GM21737 (cell line): Measurements from ENCODE around the gene KLHDC9.
"Not testable (repeated sequence)": the region's sequence is repeated elsewhere in the genome, so short reads cannot be mapped to it uniquely, and the experiment has no call there.

Source experiments
- ATAC-seq: cut with Tn5 transposase; IDR thresholded peaks from one replicate; pipeline ENCODE4 v1.9.1; 2021; ENCODE audit warnings: mild to moderate bottlenecking, moderate library complexity; ENCODE audit not compliant: unreplicated experiment

The KLHDC9 gene

DNA sequence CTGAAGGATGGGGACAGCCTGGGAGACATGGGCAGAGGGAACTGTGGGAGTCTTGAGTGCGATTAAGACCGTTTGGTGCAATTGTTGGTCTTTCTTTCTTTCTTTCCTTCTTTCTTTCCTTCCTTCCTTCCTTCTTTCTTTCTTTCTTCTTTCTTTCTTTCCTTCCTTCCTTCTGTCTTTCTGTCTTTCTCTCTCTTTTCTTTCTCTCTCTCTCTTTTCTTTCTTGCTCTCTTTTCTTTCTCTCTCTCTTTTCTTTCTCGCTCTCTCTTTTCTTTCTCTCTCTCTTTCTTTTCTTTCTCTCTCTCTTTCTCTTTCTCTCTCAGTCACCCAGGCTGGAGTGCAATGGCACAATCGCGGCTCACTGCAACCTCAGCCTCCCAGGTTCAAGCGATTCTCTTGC is 2.9 kb upstream of the KLHDC9 start:
- no peak for ATAC-seq

DNA sequence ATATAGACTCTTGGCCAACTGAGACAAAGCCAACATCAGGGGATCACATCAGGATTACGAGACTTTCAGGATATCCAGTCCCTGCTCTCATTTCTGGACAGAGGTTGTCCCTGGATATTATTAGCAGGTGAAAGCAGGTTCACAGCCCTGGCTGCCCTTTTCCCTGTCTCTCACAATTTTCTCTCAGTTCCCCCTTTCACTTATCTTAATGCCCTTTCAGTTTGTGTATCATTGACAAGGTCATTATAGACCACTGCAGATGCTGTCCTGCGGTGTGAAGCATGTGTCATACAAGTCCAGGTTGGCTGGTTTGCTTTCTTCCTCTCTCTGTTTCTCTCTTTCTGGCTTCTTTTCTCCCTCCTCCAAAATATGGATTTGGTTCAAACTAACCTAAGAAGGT is 2.1 kb upstream of the KLHDC9 start:
- peak; percentile 25 for ATAC-seq

DNA sequence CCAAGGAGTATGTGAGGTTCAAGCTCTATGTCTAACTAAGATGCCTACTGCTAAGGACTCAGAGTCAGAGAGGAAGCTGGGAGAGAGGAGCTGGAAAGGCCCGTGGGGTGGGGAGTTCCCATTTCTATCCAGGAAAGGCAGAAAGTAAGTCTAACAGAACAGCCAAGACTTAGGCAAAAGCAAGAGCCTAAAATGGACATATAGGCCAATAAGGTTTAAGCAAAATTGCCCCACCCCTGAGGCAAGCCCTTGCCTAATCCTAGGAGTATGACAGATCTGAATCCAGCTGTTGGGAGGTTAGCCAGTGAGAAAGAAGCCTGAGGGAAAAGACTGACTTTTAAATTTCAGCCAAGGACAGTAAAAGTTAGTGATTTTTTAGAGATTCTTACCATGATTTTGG is 1.6 kb upstream of the KLHDC9 start:
- ATAC-seq, result no peak

DNA sequence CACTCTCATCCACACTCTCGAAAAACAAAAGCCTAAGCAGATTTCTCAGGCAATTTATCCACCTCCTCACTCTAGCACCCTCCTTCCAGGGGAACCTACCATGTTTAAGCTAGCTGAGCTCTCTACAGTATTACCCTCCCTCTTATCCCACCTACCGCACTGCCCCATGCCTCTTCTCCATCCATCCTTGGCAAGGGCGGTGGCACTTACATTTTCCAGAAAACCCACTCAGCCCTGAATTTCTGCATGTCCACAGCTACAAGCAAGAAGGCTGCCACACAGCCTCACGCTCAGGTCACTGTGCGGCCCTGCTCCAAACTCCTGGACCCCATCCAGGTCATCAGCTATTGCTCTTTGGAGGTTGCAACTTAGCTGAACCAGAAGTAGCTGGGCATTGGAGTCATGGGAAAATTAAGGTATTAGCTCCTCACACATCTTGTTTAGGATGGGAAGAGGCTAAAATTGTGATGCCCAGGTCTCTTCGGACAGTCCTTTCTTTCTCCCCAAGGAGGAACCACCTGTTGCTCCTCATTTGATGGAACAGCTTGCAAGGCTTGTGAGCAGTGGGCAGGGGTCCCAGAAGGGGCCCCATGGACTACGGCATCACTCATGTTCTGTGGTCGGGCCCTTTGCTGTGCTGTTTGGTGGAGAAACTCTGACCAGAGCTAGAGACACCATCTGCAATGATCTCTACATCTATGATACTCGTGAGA is 1.1 kb downstream of the KLHDC9 start:
- ATAC-seq, result no peak

DNA sequence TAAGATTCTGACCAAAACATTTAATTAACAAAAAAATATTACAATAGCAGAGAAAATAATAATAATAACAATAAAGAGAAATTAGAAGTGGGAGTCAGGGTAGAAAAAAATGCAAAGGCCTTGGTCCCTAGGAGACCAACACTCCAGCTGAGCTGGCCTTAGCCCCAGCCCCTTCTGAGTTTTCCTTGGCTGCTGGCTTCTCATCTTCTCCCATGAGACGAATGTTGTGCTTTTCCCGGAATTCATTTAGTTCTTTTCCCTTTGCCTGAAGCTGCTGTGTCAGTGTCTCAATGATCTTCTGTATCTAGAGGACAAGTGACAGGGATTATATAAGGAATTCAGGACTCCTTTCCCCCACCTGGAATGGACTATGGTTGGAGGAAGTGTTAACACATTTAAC is 2.4 kb downstream of the KLHDC9 start:
- ATAC-seq, result no peak

DNA sequence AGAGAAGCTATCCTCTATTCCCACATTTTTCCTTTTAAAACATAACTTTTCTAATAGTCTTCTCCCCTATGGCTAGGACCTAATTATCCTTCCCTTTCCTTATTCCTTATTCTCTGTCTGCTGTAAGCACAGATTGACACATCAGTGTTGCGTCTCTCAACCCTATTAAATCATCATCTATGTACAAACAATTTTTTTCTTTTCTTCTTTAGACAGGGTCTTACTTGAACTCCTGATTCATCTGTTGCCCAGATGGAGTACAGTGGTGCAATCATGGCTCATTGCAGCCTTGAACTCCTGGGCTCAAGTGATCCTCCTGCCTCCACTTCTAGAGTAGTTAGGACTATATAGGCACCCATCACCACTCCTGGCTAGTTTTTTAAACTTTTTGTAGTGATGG is 8.3 kb downstream of the KLHDC9 start:
- ATAC-seq, result no peak

DNA sequence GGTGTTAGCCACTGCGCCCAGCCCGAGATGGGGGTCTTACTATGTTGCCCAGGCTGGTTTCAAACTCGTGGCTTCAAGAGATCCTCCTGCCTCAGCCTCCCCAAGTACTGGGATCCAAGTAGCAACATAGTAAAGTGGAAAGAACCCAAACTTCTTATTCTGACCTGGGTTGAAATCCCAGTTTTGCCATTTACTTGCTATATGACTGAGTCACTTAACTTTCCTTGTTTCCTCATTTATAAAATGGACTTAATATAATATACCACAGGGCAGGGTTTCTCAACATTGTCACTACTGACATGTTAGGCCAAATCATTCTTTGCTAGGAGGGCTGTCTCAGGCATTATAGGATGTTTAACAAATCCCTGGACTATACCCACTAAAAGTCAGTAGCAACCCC is 13.0 kb downstream of the KLHDC9 start:
- ATAC-seq, result no peak

DNA sequence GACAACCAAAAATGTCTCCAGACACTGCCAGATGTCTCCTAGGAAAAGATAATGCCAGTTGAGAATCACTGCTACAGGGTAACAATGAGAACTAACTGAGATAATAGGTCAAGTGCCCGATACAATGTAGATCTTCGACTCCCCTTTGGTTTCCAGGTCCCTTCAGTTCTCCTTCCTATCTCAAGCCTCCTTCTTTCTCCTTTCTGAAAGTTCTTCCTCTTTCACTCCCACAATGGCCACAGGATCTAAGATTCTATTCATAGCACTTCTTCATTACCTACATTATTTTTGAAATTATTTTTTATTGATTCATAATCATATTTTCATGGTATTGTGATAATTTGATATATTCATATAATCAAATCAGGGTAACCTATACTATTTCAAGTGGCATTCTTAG is 13.4 kb downstream of the KLHDC9 start:
- no peak for ATAC-seq

DNA sequence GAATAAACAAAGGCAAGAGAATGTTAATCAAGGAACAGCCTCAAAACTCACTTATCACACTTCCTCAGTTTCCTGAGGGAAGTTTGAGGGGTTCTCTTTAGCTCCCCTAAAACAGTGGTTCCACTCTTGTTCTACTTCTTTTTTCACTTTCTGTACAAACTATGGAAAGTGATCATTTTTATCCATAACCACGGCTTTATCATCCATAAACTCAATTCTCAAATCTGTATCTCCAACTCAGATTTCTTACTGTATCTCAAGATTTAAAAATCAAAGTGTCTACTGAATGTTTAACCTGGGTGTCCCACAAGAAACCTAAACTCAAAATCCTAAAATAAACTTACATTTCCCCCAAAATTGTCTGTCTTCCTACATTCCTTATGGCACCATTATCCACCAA is 15.8 kb downstream of the KLHDC9 start:
- ATAC-seq, result no peak

DNA sequence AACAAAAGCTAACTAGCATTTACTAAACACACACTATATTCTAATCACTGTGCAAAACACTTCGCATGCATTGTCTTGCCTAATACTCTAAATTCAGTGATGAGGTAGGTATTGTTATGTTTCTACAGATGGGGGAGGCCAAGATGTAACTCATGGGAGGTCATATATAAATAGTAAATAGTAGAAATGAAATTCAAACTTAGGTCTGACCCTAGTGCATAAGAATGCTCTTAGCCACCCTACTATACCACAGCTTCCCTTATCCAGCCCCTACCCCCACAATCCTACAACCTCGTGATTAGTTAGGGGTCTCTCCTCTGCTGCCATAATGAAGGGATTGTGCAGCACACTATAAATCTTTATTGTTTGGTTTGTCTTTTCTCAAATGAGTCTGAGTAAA is 16.4 kb downstream of the KLHDC9 start:
- no peak for ATAC-seq

DNA sequence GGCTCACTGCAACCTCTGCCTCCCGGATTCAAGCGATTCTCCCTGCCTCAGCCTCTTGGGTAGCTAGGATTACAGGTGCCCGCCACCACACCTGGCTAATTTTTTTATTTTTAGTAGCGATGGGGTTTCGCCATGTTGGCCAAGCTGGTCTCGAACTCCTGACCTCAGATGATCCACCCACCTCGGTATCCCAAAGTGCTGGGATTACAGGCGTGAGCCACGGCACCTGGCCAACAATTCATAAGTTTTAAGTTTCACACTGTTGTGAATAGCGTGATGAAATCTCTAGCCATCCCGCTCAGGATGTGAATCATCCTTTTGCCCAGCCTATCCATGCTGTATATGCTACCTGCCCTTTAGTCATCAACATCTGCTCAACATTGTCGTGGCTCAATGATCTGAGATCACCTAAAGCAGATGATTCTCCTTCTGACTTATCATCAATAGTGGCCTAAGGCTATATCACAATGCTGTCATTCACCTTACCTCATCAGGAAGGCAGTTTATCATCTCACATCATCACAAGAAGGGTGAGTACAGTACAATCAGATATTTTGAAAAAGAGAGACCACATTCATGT is 17.1 kb downstream of the KLHDC9 start:
- no peak for ATAC-seq

DNA sequence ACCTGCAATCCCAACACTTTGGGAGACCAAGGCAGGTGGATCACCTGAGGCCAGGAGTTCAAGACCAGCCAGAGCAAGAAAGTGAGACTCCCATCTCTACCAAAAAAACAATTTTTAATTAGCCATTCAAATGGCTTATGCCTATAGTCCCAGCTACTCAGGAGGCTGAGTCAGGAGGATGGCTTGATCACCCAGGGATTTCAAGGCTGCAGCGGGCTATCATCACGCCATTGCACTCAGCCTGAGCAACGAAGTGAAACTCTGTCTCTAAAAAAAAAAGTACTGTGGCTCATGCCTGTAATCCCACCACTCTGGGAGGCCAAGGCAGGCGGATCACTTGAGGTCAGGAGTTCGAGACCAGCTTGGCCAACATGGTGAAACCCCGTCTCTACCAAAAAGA is 17.8 kb downstream of the KLHDC9 start:
- ATAC-seq, result not testable (repeated sequence)

DNA sequence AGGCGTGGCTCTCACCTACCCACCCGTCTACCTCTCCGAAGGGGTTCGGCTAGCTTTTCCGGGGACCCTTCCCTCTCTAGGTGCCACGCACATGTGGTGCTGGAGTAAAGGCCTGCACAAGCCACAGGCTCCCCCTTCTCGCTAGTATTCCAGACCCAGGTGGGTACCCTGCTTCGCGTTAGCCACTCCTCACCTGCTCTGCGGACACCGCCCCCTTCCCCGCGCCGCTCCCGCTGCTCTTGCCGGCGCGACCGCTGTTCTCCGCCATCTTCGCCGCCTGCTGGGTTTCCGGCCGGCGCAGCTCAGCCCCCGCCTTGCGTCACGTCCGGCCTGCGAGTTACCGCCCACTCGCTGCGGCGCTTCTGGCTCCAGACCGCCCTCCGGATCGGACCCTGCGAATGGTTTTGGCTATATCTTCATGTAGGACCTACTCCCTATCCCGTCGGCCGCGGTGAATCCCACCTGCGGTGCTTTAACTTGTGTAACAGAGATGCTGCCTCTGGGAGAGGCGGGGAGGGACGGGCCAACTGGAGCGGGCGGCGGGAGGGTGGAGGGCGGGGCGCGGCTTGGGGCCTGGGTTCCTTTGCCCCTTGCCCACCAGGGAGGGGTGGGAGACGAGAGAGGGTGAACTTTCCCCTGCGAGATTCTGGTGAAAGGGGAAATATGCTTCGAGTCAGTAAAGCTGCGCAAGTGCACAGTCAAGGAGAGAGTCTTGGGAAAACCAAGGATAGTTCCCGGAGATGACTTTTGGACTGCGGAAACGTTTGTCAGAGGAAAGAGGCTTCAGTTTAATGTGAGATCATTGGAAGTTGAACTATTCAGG is 19.8 kb downstream of the KLHDC9 start, which contains the start of the genes NIT1 and PFDN2:
TSS of gene NIT1 (plus strand) at position 347 of the 823 bp plus-strand sequence. CDS start at position 419, 72 bp downstream.
TSS of gene PFDN2 (minus strand) at position 279 of the 823 bp plus-strand sequence. CDS start at position 268, 11 bp downstream.
- ATAC-seq, result peak; percentile 76

DNA sequence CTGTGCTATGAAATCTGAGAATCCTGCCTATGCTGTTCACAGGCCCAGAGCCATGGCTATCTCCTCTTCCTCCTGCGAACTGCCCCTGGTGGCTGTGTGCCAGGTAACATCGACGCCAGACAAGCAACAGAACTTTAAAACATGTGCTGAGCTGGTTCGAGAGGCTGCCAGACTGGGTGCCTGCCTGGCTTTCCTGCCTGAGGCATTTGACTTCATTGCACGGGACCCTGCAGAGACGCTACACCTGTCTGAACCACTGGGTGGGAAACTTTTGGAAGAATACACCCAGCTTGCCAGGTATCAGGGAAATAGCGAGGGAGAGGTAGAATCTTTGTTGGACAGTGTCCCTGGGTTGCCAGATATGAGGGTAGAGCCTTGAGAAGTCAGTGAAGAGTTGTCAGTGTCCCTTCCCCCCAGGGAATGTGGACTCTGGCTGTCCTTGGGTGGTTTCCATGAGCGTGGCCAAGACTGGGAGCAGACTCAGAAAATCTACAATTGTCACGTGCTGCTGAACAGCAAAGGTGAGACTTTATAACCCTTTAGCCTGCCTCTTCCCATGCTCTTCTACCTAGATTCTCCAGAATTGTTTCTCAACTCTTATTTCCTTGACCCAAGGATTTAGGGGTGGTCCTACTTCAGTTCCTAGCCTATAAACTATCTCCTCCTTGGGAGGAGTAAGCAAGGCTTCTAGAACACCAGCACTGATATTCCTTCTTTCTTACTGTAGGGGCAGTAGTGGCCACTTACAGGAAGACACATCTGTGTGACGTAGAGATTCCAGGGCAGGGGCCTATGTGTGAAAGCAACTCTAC is 21.1 kb downstream of the KLHDC9 start:
- peak; percentile 37 for ATAC-seq

DNA sequence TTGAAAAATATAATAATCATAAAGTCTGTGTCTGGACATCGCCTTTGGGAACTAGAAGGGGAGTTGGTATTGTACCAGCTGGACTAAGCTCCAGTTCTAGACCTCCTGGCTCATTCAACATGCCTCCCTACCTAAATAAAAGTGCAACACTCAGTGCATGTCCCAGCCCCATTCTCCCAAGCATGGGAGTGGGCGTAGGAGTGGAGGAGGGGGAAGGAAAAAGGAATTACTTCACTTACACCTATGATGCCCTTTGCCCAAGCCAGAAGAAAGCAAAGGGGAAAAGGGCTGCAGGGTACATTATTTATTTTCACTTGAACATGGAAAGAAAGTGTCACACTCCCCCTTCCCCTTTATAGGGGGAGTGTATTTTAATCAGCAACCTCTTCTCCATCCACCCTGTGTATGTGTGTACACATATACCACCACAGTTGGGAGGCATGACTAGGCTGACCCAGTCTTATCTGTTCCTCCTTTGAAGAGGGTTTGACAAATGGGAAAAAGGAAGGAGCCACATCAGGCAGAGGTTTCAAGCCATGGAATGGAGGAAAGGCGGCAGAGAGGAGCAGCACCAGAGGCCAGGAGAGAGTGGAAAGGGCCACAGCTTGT is 23.0 kb downstream of the KLHDC9 start:
- no peak for ATAC-seq

DNA sequence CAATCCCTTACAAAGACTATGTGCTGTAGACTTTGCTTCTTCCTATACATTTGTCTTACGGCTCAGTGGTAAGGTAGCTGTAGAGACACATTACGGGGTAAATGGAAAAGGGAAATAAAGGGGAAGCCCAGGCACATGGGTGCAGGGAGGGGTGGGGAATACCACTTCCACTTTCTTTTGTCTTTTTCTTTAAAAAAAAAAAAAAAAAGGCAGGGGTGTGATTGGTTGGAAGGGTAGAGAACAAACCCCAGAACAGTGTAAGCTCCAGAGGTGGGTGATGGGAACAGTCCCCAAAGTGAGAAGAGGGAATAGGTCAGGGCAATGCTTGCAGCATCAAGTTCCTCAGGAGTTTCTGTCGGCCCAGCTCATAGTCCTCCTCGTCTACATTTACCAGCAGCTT is 23.7 kb downstream of the KLHDC9 start:
- no peak for ATAC-seq

DNA sequence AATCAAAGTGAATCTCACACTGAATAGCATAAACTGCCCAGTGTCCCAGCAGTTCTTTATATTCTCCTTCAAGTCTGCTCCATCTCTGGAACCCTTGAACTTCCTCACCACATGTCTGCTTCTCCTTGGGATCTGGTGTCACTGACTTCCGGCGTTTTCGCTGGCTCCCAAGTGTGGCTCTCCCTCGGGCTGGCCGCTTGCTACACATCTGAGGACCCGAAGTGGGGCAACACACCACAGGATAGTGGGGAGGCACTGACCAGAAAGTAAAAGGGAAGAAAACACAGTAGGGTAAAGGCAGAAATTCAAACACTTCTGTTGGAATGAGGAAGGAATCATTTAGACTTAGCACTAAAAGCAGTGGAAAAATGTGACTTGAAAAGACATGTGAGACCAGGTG is 24.8 kb downstream of the KLHDC9 start:
- ATAC-seq, result no peak

DNA sequence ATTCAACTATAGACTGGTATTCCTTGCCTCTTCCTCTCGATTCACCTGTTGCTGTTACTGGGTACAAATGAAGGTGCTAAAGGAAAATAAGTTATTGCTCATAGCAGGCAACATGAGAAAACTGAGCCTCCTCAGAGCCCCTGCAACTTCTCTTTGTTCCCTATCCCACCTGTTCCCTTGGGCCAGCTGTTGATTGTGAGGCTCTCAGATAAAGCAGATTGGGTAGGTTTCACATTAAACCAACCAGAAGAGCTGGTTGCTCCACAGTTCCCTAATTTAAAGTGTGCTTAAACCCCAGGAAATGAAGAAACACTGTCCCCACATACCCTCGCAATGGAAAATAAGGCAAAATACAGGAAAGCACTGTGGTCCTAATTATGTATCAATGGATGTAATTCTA is 29.5 kb downstream of the KLHDC9 start:
- no peak for ATAC-seq

DNA sequence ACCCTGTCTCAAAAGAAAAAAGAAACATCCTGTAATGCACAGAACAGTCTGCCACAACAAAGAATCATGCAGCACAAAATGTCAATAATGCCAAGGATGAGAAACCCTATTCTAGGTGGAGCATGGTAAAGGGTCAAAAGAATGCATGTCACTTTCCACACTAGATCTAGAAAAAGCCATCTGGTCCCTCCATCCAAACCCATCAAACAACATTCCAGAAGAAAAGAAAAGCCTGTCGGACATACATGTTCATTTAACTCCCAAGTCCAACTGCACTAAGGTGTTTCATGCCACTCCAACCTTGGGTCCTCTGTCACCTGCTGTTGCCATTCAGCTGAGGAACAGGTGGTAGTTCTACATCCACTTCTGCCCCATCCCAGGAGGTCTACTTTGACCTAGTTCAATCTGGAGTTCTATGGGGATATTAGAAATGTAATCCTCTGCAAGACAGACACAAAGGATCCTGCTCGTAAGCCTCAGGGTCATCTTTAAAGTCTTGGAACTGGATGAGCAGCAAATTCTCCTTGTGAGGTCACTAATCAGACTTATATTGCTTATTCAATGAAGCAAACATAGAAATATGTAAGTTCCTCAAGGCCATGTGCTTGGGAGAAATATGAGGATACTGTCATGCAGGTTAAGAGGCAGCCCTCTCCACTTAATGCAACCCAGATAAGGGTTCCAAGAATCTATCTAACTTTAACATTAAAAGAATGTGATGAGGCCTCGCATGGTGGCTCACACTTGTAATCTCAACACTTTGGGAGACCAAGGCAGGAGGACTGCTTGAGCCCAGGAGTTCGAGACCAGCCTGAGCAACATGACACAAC is 30.6 kb downstream of the KLHDC9 start:
- ATAC-seq, result no peak

DNA sequence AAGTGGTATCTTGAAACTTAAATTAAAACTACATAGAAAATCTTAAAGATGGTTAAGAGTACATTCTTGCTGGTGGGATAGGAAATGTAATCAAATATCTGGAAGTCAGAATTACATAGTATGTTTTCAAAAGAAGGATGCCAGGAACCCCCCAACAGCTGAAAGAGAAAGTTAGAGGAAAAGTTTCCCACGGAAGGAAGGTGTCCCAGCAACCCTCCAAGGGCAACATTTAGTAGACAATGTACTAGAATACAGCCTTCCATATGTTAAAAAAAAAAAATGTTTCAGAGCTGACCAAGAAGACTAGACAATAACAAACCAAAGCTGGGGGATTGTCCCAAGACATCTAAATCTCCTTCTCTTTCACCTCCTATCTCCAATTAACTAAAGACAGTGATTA is 32.1 kb downstream of the KLHDC9 start:
- no peak for ATAC-seq
